GM19455 (cell line): ENCODE measurements around the gene WNT9B.

Experiments used
- ATAC-seq: cut with Tn5 transposase; IDR thresholded peaks from one replicate; pipeline ENCODE4 v1.9.1; 2021; ENCODE audit not compliant: unreplicated experiment

The WNT9B gene

DNA sequence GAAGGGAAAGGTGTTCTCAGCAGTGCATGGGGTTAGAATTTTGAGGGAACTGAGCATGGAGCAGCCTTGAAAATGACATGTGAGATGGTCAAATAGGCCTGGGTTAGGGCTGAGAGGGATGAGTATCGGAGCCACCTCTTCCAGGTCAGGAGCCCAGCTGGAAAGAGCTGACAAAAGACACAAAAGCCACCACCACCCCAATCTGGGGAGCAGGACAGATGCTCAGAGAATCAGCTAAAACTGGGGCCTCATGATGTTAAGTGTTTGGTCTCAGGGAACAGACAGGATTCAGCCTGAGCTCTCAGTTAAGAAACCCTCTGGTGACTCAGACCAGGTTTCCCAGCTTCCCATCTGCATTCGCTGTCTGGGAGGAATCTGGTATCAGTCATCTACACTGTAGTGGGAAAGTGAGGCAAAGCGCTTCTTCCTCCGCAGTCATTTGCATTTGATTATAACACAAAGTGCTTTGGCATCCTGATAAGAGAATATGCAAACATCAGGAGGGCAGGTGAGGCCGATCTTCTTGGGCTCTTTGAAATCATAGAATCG lies 2.6 kb downstream of the WNT9B start:
- no peak for ATAC-seq

- no peak for ATAC-seq
Measured at GRCh38 chr17:46854515-46854914, 3.1 kb downstream of the WNT9B start.

- no peak for ATAC-seq
Measured at GRCh38 chr17:46854948-46855347, 3.6 kb downstream of the WNT9B start.

GRCh38 chr17:46857600-46857999 lies 6.2 kb downstream of the WNT9B start:
- no peak for ATAC-seq

GRCh38 chr17:46859996-46860395 lies 8.6 kb downstream of the WNT9B start:
- no peak for ATAC-seq

- ATAC-seq = no peak
Measured at GRCh38 chr17:46862949-46863348, 11.6 kb downstream of the WNT9B start.

DNA sequence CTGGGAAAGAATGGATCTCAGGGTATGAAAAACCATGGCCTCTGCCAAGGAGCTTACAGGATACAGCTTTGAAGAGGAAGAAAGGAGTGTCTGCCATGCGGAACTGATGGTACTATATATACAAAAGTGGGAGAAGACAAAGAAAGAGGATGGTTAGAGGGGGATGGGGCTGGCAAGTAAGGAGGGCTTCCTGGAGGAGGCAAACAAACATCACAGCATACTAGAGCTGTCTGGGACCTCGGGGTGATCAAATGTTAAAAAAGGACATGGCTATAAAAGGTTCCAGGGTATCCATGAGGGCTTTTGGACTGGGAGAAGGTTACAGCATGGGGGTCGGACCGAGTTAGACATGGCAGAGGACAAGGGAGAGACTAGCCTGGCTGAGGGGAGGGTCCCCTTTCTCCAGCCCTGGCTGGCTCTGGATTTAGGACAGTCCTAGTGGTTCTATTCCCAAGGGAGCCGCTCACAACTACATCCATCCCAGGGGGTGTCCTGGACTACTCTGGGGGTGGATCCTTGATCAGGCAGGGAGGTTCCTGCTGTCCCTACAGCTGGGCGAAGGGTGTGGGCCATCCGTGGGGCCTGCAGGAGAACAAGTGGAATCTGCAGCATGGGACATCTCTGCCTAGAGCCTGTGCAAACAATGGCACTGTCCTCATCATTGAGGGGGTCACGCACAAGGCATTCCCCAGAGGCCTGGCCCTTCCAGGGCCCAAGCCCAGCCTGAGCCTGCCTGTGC lies 12.2 kb downstream of the WNT9B start:
- no peak for ATAC-seq

GRCh38 chr17:46865100-46865499 lies 13.7 kb downstream of the WNT9B start:
- no peak for ATAC-seq

DNA sequence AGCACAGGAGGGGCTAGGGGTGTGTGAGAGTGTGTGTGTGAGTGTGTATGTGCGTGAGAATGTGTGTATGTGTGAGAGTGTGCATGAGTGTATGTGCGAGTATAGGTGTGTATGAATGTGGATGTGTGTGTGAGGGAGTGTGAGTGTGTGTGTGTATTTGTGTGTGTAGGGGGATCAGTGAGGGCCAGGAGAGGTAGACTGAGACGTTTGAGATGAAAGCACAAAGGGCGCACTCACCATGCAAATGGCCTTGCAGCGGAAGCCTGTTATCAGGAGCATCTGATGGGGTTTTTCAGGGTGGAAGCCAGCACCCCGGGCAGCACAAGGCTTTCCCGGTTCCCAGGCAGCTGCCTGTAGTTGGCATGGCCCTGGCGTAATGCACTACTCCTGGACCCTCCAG lies 14.9 kb downstream of the WNT9B start:
- no peak for ATAC-seq

DNA sequence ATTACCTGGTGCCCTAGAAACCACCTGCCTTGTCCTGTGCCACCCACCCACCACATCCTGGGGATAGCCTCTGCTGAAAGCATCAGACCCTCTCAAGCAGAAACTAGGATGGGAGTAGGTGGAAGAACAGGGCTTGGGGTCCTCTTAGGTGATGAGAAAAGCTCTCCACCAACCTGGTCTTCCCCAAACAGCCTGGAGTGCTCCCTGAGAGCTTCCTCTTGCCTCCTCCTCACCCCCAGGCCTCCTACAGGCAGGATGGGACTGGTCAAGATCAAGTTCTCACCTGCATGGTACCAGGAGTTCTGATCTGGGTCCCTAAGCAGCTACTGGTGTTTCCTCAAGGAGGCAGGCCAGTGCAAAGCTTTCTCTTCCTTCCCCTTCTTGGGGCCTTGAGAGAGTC lies 15.4 kb downstream of the WNT9B start:
- ATAC-seq = no peak

DNA sequence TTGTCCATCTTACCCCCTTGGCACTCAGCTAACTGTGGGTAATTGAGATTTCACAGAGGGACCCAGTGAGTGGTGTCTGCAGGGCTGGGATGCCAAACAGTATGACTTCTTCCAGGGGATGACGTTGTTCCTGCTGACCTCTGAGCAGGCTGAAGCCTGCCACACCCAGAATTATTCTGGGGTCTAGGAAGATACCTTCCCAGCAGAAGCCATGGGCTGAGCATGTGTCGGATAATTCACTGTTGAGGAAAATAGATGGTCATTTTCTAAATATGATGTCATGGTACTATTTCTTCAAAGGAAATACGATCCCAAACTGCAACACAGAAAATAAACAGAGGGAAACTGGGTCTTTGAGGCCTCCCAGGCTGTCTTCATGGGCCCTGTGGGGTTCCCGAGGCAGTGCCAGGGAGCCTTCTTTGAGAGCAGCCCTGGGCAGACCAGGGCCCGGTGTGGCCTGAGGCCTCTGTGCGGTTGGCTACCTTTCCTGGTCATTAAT lies 17.4 kb downstream of the WNT9B start:
- no peak for ATAC-seq

DNA sequence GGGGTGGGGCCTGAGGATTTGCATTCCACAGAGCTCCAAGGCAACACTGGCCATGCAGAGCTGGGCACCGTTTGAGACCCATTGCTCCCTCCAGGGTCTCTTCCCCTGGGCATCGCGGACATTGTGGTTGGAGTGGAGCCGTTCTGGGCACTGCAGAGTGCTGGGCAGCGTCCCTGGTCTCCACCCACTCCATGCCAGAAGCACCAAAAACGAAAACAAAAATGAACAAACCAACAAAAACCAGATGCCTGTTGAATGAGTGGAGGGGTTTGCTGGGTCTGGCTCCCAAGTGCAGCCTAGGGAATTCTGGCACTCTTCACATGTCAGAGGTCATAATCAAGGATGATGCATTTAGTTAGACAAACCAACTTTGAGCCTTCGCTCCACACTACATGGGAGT lies 17.9 kb downstream of the WNT9B start:
- ATAC-seq = no peak

DNA sequence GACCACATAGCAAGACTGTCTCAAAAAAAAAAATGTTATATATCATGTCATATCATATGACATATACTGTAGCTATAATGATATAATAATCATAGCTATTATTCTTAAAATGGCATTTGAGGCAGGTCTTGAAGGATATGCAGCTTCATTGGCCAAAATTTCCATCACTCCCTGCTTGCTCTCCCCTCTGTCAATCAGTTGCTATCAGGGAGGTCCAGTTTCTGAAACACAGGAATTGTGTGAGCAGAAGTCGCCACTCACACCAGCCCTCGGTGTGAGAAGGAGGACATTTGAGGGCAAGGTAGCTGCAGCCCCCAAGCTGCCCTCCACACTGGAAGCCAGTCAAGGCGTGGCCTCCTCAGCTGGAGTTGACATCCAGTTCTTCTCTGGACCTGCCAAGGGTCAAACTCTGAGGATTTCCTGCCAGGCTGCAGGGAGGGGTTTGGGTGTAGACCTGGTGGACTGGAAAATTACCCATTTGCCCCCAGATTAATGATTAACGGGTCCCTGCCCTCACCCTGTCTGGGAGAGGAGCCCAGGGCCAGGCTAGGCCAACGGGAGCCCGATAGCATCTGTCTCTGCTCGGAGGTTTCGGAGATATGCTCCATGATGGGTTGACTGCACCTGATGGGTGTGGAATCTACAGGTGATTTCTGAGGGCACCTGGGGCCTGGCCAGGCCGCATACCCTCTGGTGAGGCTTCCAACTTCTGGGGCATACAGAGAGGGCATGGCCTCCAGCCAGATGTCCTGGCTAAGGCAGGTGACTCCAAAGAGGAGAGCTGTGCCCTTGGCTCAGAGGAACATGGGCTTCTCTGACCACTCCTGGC lies 18.8 kb downstream of the WNT9B start:
- no peak for ATAC-seq

GRCh38 chr17:46872421-46872820 lies 21.0 kb downstream of the WNT9B start:
- ATAC-seq = no peak

DNA sequence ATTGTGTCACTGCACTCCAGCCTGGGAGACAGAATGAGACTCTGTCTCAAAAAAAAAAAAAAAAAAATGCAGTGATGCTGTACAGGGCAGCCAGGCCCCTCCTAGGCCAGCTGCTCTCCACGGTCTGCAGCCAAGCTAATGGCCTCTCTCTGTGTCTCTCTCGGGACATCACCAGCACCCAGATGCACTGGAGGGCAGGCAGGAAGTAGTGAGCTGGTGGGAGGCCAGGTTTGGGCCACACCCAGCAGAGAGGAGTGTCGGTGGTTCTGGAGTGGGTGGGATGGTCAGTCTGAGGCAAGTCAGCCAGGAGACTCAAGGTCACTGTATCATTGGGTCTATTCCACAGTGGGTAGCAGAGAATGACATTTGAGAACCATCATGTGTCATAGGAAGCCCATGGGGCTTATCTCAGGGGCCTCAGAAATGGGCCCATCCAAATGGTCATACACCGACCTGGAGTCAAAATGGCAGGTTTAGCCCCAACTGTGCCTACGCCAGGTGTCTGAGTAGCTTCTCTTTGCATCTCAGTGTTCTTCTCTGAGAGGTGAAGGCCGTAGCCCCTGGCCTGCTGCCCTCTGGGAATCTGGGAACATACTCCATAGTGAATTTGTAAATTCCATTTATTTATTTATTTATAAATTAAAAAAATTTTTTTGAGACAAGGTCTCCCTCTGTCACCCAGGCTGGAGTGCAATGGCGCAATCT lies 22.7 kb downstream of the WNT9B start:
- ATAC-seq = no peak

DNA sequence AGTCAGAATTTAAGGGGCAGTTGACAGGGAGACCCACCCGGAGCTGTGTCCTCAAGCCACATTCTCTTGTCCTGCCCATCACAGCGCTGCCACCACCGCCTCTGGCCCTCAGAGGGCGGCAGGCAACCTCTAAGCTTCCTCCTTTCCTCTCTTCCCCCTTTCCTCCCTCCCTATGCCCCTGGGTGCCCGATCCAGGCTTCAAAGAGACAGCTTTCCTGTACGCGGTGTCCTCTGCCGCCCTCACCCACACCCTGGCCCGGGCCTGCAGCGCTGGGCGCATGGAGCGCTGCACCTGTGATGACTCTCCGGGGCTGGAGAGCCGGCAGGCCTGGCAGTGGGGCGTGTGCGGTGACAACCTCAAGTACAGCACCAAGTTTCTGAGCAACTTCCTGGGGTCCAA lies 23.5 kb downstream of the WNT9B start:
- no peak for ATAC-seq

DNA sequence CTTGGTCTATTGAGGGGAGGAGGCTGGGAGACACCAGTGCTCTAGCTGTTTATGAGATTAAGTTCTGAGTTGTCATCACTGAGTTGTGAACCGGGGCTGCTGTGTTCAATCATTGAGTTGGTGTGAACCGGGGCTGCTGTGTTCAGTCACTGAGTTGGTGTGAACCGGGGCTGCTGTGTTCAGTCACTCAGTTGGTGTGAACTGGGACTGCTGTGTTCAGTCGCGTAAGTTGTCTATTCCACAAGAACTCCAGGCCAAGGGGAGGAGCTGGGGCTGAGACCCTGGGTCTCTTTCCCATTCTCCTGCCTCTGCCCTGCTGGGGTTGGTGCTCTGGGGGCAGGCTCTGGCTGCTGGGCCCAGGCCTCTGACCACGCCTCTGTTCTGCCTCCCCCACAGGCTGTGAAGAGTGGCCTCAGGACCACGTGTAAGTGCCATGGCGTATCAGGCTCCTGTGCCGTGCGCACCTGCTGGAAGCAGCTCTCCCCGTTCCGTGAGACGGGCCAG lies 24.5 kb downstream of the WNT9B start:
- ATAC-seq = no peak

GRCh38 chr17:46876353-46876887 lies 25.0 kb downstream of the WNT9B start:
- no peak for ATAC-seq

DNA sequence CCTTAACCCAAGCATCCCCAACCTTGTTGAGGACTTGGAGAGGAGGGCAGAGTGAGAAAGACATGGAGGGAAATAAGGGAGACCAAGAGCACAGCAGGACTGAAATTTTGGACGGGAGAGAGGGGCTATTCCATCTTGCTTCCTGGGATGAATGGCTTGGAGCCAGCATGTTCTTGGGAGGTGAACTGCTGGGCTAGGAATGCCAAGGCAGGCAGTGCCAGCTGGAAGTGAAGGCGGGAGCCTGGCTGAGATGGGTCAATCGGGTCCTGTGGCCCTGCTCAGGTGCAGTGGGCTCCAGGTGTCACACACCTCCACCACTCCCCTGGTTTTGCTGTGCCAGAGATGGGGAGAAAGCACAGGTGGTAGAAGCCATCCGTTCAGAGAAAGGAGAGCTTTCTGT lies 25.5 kb downstream of the WNT9B start:
- ATAC-seq = no peak

GRCh38 chr17:46877466-46877865 lies 26.1 kb downstream of the WNT9B start:
- no peak for ATAC-seq

DNA sequence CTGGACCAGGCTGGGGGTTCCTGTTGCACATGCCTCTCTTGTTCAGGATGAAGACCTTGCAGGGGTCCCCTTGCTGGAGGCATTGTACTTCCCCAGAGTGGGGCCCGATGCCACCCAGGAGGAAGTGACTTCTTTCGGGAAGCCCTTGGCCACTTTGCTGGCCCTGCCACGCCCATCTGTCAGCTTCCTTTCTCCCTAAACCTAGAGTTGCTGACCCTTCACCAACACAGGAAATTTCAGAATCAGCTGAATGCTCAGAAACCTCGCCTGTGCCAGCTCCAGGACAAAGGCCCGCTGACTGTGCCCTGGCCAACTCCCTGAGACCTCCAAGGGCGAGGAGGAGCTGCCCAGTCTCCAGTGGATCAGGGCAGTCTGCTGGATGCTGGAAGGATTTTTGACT lies 26.7 kb downstream of the WNT9B start:
- no peak for ATAC-seq
